AG20443 (cell line): Measurements from ENCODE around the gene COL23A1.
"Not testable (repeated sequence)": the region's sequence is repeated elsewhere in the genome, so short reads cannot be mapped to it uniquely, and the experiment has no call there.

Experiments used
- DNase-seq: peaks from one replicate; pipeline ENCODE4 v3.0.0; 2012; ENCODE audit warnings: low spot score, mixed read lengths

Gene COL23A1

DNA sequence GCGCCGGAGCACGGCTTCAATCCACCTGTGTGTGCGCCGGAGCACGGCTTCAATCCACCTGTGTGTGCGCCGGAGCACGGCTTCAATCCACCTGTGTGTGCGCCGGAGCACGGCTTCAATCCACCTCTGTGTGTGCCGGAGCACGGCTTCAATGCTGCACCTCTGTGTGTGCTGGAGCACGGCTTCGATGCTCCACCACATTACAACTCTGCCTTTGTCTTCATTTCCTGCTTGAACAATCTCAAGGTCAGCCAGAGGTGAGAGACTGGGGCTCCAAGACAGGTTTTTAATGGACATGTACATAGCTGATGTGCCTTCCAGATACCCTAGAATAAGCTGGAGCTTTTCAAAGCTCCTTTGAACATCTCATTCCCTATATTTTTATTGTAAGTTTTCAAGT, 287.9 kb downstream of the COL23A1 start:
- DNase-seq, result not testable (repeated sequence)

DNA sequence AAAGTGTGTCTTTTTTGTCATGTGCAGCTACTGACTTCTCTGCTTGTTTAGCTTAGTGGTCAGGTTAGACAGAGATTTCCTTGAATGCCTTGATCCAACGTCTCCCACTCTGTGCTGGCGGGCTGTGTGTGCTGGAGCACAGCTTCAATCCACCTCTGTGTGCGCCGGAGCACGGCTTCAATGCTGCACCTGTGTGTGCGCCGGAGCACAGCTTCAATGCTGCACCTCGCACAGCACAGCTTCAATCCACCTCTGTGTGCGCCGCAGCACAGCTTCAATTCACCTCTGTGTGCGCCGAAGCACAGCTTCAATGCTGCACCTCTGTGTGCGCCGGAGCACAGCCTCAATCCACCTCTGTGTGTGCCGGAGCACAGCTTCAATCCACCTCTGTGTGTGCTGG, 288.6 kb downstream of the COL23A1 start:
- DNase-seq, result no peak

DNA sequence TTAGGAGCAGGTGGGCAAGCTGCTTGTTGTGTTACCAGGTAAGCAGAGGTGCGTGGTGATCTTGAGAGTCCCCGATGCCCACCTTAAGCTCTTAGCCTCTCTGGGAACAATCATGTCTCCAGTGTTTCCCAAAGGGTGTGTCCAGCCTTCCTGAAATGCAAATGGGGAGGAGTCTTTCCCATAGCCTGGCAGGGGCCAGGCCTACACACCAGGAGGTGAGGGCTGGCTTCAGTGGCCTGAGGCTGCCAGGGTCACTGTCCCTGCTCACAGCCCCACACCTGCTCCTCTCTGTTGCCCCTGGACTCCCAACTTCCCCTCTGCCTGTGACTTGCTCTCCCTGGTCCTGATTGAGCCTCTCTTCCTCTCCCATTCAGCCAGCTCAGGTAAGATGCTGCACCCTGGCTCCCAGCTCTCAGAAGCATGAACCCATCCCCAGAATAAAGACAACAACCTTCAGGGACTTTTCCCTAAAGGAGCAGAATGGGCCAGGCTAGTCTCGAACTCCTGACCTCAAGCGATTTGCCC, 291.8 kb downstream of the COL23A1 start:
- DNase-seq, result no peak

DNA sequence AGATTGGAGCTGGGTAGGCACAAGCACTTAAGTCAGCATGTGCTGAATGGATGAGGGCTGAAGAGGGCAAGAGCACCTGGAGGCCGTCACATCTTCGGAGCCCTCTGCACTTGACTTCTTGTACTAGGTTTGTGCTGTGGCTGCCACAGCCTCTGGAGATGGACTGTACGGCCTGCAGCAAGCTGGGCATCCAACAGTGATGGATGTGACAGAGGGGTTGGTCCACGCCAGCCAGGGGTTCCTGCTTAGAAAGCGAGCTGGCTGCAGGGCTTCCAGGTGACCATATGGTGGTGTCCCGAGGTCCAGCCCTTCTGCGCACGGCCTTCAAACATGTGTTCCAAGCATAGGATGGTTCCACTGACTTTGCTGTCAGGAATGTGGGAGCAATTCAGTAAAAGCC, 292.4 kb downstream of the COL23A1 start:
- no peak for DNase-seq

DNA sequence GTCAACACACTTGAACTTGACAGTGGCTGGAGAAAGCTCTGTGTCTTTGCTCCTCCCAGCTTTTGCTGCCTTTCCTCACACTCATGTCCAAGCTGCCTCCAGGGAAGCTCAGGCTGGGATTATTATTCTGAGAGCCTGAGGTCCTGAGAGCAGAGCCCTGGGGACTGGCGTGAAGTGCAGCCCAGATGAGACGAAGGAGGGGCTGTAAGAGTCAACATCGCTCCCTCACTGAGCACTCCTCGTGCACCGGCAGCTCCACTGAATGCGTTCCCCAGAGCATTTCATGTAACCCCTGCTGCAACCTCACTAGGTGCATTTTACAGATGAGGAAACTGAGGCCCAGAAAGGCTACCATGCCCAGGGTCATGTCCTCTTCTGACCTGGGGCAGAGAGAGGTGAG, 294.1 kb downstream of the COL23A1 start:
- DNase-seq, result no peak

DNA sequence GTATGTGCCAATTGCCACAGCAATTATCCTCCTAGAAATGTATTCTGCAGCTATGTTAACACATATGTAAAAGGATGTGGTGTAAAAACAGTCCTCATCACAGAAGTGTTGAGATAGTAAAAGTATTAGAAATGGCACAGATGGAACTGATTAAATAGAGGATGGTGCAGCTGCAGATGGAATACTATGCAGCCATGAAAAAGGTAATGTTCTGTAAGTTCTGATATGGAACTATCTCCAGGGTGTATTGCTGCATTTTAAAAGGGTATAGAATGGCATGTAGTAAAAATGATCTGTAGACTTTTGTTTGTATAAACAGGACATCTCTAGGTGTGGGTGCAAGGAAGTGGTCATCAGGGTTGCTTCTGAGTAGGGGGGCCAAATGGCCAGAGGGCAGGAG, 294.6 kb downstream of the COL23A1 start:
- DNase-seq, result no peak

DNA sequence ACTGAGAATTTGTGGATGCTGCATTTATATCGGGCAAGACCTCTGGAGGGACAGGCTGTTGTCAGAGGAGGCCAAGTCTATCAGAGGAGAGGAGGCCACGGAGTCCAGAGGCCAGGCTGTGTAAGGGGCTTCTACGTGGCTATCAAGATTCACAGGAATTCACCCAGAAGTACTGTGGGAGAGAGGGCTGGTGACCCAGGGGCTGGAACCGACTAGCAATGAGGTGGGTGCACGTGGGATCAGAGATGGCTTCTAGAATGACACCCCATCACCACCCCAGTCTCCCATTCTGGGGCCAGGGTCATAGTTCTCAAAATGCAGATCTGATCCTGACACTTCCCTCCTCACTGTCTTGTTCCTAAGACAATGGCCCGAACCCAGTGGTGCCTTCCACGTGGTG, 296.4 kb downstream of the COL23A1 start:
- DNase-seq, result no peak

DNA sequence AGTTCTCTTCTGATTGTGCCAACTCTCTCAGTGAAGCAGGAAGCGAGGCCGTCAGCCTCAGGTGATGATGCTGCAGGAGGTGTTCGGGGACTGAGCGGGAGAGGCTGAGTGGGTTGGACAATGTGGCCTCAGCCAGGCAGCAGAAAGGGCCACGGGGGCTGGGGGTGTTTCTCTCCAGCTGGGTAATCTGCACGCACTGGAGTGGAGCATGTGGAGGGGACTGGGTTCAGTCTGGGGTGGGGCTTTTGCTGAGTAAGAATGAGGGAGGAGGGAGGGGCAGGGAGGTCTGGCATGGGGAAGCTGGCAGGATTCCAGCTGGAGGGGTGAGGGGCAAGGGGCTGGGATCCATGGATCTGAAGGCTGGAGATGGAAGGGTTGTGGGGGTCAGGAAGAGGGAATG, 296.8 kb downstream of the COL23A1 start:
- no peak for DNase-seq

DNA sequence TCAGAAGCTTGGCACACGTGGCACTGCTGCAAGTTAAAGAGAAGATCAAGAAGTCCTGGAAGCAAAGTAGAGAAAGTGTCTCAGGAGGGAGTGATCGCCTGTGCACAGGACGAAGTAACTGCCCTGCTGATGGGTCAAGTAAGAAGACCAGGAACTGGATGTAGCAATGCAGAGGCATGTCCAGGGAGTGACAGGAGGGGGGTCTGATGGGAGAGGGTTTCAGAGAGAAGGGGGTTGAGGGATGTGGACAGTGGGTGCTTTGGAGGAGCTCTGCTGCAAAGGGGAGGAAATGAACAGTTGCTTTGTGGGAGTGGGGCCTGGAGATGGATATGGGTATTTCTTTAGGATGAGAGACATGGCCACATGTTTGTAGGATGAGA, 297.4 kb downstream of the COL23A1 start:
- DNase-seq, result no peak

DNA sequence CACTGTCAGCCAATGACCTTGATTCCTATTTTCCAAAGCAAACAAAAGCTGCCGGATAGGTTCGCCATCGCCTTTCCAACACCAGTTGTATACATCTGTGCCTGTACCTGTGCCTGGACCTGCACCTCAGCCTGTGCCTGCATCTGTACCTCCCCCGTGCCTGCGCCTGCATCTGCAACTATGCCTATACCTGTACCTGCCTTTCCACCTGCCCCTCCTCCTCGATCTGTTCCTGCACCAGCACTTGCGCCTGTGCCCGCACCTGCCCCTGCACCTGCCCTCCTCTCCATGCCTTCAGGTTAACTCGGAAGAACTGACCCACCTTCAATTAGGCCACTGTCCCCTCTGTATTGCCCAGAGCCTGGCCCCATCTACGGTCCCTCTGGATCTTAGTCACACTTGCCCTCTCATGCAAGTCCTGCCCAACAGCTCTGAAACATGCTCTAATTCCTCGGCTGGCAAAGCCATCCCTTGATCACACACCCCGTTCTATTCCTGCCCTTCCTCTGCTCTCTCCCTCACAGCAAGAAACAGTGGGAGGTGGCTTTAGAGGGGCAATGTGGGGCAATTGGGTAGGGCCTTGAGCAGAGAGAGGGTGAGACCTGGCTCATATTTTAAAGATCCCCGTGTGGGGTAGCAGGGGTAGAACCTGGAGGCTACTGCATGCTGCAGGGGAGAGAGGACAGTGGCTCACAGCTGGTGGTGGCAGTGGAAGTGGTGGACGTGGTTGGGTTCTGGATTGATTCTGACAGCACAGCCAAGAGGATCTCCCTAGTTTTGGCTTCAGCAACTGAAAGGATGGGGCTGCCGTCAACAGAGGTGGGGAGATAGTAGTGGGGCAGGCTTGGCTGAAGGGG, 298.0 kb downstream of the COL23A1 start:
- no peak for DNase-seq

DNA sequence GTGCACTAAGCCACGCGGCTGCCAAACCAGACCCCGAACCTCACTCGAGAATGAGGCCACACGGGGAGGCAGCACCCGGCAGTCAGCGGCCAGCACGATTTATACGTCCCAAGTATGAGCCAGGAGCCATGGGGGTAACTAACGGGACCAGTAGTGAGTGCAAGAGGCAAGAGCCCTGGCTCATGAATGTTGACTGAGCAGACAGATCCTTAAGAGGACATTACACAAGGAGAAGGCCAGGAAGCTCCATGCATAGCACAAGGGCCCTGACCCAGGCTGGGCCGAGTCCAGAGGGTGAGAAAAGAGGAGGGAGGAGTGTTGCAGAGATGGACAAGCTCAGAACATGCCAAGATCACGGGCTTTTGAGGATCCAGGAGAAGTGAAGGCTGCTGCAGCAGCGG, 299.0 kb downstream of the COL23A1 start:
- DNase-seq, result no peak

DNA sequence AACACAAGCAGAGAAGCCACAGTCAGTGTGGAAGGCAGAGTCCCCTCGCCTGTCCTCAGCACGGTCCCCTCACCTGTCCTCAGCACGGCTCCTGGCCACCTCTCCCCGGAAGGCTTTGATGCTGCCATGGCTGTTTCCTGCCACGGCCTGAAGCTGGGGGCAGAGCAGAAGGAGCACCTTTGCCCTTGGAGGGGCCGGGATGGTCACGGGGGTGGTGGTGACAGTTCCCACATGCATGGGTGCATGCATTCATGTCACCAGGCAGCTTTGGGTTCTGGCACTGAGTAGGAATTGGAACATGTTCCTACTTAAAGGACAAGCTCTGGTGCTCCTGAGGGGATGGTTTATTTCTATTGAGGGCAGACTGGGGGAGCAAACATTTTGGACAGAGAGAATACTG, 299.8 kb downstream of the COL23A1 start:
- DNase-seq, result no peak

DNA sequence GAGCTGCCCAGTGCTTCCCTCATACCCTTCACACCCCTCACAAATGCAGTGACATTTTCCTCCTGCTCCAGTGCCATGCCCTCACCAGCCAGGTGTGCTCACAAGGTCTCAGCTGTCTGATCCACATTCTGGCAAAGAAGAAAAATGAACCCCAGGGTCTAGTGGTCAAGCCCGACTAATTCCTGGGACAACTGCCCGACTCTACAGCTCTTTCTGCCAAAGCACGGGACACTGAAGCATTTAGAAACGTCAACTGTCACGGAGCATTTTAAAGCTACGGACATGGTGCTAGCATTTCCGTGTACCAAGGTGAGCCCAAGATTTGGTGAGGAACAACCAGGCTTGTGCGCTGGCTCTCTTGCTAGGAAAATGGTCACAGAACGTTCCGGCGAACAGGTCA, 300.8 kb downstream of the COL23A1 start:
- DNase-seq, result no peak

DNA sequence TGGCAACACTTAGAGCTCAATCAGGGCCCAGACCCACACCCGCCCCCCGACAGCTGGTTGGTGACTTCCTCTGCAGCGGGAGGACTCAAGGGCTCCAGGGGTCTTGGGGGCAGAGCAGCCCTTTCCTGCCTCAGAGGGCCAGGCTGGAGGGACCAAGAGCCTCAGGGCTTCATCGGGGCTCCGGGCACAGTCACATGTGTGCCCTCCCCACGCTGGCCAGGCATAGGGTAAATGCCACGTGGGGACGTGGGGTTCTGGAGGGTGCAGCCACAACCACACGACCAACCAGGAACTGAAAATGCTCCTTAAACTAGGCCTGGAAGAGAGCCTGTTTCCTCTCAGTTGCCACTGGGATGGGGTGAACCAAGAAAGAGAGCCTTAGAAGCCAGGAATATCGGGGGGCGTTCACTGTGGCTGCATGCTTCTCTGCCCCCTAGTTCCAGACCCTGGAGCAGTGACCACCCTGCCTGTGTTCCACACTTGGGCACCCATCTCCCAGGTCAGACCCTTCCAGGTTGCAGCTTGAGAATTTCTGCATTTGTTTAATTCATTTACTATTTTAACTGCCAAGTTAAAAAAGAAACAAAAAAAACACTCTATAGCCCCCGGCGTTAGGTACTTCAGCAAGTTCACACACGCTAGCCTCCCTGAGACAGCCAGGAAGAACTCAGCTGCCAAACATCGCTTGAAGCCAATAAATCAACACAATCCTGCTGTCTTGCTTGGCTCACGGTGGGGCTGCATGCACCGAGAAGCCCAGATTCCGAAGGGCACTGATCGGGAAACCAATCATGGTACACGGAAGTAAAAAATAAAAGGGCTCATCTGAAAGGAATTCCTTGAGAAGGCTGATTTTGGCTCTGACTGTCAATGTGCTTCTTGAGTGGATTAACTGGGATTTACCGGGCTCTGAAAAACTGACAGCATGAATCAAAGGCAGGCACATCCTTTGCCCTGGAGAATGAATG, 301.5 kb downstream of the COL23A1 start:
- DNase-seq, result no peak

DNA sequence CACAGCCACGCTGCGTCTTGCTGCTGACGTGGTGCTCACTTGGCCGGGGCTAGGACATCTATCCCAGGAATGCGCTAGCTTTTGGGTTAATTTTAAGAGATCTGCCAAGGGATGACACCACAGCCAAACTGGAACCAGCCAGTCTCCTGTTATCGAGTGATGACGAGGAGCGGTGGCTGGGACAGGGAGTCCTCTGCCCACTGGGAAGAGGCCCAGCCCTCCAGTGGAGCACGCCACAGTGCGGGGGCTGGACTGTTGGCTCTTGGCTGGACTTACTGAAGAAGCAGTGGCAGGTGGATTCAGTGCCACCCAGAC, 302.4 kb downstream of the COL23A1 start:
- no peak for DNase-seq

DNA sequence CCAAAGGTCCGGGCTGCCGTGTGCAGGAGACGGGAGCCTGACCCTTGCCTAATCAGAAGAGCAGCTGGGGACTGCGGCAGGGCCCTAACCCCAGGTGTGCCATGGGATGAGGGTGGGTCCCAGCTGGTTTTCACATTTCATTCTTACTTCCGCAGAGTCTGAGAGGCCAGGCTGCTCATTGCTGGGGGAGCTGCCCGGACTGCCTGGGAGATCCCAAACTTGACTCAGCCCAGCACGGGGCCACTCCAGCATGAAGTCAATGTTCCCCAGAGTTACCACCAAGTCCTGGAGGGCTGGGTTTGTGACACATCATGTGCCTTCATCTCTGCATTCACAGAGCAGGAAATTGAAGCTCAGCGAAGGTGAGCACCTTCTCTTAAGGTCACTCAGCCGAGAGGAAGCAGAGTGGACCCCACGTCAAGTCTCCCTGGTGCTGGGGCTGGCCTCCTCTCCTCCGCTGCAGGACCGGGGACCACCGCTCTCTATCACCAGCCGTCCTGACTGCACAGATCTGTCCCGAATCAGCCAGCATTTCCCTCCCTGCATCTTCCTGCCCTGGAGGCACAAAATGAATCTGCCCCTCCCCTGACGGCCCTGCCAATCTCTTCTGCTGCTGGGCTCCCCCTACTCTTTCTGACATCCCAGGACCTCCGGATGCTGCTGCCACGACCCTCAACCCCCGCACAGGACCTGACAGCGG, 303.0 kb downstream of the COL23A1 start:
- DNase-seq, result no peak

DNA sequence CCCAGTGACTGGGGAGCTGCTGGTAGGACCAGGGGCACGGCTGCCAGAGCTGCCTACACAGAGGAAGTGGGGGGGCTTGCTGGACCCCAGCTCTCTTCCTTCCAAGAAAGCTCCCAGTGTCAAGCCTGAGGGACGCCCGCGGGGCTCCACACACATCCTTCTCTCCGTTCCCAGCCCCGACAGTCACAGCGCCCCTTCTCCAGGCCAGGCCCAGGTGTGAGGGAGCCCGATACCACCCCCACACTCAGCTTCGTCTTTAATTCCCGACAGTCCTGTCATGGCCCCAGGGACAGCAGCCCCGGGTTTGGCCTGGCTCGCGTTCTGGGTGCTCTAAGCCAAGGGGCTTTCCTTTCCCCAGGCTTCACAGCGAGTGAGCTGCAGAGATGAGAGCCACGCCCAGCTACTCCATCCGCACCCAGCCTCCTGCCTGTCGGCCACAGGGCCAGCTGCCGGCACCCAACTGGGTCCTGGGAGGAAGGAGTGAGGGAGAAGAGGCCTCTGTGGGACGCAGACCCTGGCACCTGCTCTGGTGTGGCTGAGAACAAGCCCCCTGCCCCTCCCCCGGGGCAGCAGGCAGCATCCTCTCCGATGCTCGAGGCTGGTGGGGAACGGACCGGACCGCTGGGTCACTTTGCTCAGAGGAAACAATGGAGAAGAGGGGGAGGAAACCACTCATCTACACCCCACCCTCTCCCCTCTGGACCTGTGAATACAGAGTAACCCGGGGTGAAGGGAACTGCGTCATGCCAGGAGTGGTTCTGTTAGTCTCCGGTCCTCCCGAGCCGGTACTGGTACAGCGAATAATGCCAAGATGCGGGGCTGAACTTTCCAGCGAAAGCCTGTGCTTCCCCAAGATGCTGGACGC, 303.7 kb downstream of the COL23A1 start:
- no peak for DNase-seq

DNA sequence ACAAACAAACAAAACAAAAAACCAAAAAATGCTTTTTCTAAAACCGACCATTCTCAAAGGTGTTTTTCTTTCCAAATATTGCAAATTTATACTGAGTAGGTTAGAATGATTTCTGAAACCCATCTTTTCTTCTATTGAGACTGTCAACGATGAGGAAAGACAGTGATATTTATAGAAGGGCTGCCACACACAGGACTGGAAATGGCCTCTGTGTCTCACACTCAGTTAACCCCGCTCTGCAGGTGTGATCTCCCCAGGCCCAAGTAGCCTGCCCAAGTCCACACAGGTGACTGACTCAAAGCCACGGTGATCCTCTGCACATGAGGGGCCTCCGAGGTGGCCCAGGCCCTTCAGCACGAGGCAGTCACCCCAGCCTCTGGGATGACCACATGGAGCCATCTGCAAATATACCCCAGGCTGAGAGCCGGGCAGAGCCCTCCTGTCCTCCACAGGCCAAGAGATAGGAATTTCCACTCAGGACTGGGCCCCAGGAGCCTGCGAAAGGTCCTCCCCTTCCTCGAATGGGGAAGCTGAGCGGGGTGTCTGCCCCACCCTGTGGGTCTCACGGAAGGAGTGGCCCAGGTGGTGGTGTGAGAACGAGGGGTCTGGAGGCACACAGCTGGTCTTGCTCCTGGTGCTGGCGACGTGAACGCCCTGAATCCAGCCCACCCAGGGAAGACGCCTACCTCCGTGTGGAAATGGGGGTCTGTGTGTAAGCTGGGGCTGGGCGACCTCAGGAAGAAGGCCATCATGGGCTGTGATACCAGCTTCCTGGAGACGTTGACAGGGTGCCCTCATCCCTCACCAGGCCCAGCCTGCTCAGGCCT, 304.6 kb downstream of the COL23A1 start:
- DNase-seq, result no peak

DNA sequence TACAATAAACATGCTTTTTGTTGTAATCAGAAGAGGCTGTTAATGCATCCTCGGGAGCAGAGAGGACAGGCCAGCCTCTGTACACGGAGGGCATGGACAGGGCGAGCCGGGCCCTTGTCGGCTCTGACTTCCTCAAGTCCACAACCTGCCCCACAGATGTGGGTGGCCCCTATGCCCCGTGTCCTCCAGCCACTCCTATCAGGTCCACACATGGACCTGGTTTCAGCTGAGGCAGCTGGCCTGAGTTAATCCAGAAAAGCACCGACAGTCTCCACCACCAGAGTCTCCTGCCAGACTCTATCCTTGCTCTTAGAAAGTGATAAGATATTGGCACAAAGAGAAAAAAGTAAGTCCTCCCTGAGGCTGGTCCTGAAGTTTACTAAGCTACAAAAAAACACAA, 305.2 kb downstream of the COL23A1 start:
- DNase-seq, result no peak

DNA sequence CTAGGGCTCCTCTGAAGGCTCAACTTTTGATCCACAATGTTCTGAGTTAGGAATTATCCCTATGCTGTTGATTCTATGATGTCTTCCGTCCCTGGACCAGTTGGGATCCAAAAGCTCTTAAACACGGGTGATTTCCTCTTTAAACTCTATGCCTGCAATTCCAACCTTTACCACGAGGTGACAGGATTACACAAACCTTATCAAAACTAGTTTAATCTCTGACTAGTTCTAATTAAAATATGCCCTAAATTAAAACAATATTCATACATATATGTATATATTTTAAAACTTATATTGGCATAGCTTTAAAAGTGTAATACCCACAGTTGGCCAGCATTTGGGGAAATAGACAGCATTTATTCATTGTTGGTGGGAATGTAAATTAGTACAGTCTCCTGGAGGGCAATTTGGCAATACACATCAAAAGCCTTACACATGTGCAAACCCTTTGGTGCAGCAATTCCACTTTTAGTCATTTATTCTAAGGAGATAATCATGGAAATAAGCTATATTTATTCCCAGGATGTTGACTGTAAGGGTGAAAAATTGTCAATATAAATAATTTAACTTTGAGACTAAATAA, 306.0 kb downstream of the COL23A1 start:
- DNase-seq, result no peak
